ENCODE data around the gene DGKE.

Gene DGKE

DNA sequence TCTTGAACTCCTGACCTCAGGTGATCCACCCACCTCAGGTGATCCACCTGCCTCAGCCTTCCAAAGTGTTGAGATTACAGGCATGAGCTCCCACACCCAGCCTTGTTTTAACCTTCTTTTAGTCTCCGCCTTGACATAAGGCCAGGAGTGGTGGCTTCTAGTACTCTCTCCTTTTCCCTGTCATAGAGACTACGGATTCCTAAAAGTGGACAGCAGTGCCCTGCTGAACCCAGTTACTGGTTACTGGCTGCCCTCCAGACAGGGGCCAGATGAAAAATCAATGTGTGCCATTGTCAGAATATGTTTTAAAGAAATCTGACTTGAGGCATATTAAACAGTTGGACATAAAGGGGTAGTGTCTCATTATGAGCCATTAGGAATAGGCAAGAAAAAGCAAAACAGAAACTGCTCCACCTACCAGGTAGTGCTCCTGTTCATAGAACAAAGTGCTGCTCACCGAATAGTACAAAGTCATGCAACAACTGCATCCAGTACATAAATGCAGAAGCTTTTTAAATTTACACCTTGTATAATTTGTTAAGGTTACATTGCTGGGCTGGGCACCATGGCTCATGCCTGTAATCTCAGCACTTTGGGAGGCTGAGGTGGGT is 47.8 kb downstream of the DGKE start:
- TF ChIP-seq, protein P1, sequence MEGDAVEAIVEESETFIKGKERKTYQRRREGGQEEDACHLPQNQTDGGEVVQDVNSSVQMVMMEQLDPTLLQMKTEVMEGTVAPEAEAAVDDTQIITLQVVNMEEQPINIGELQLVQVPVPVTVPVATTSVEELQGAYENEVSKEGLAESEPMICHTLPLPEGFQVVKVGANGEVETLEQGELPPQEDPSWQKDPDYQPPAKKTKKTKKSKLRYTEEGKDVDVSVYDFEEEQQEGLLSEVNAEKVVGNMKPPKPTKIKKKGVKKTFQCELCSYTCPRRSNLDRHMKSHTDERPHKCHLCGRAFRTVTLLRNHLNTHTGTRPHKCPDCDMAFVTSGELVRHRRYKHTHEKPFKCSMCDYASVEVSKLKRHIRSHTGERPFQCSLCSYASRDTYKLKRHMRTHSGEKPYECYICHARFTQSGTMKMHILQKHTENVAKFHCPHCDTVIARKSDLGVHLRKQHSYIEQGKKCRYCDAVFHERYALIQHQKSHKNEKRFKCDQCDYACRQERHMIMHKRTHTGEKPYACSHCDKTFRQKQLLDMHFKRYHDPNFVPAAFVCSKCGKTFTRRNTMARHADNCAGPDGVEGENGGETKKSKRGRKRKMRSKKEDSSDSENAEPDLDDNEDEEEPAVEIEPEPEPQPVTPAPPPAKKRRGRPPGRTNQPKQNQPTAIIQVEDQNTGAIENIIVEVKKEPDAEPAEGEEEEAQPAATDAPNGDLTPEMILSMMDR (IDR thresholded peaks at IDR 0.05; ENCODE audit: low read depth, low read length) = no peak
- TF ChIP-seq EZH2phosphoT487 (IDR thresholded peaks at IDR 0.05; ENCODE audit: low read depth) = no peak
- no peak overlapping the region for H3K4me3 ChIP-seq (ENCODE audit: low read length)

DNA sequence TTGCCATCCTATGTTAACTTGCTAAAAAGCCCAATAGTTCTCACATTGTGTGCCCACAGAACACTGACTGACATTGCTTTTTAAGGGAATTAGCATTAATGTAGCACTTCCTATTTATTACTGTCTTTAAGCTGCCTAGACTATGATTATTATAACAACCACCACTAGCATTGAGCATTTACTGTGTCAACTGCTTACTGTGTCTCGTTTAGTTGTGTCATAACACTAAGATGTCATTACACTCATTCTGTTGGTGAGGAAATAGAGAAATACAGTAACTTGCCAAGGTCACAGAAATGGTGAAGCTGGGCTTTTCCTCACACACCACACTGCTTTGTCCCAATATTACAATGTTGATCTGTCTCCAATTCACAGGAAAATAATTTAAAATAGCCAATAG is 49.7 kb downstream of the DGKE start:
- Histone ChIP-seq H3K36me3 (replicated peaks; ENCODE audit: low read depth, low read length) (peaks cover 21% of the 10 kb centered on the region), H3K27ac (ENCODE audit: low read length) (no peak overlapping the region), H4K20me1 (ENCODE audit: insufficient read depth, low read length) (no peaks in the 10 kb centered on the region), H3K4me1 (ENCODE audit: low read length) (peaks cover 8% of the 10 kb centered on the region), H3K79me2 (ENCODE audit: low read length) (no peaks in the 10 kb centered on the region), H2AFZ (ENCODE audit: low read depth, low read length) (no peak overlapping the region), H3K4me2 (ENCODE audit: low read length) (no peak overlapping the region), H3K27me3 (ENCODE audit: low read depth, low read length) (no peaks in the 10 kb centered on the region), H3K9ac (ENCODE audit: low read length) (no peak overlapping the region), H3K4me3 (ENCODE audit: low read length) (no peak overlapping the region), H3K9me3 (ENCODE audit: insufficient read depth, low read length) (peaks cover 9% of the 10 kb centered on the region; the same call in 1 of the 2 replicates)
- TF ChIP-seq EZH2phosphoT487 (IDR thresholded peaks at IDR 0.05; ENCODE audit: low read depth) = no peak
- TF ChIP-seq, protein P1 (IDR thresholded peaks at IDR 0.05; ENCODE audit: low read depth, low read length) = no peak

More for the DNA sequence above, 47.8 kb downstream of the DGKE start:
- H3K36me3 ChIP-seq (replicated peaks; ENCODE audit: low read depth, low read length) = peaks cover 3% of the 10 kb centered on the region
- no peaks in the 10 kb centered on the region for H4K20me1 ChIP-seq (ENCODE audit: insufficient read depth, low read length)
- peaks cover 8% of the 10 kb centered on the region for H3K4me1 ChIP-seq (ENCODE audit: low read length)
- H3K4me2 ChIP-seq (ENCODE audit: low read length) = no peak overlapping the region
- peaks cover 4% of the 10 kb centered on the region; the same call in 1 of the 2 replicates for H3K27me3 ChIP-seq (ENCODE audit: low read depth, low read length)
- H3K27ac ChIP-seq (ENCODE audit: low read length) = no peak overlapping the region
- no peak overlapping the region for H3K9ac ChIP-seq (ENCODE audit: low read length)
- H3K9me3 ChIP-seq (ENCODE audit: insufficient read depth, low read length) = no peaks in the 10 kb centered on the region
- no peak overlapping the region for H2AFZ ChIP-seq (ENCODE audit: low read depth, low read length)
- H3K79me2 ChIP-seq (ENCODE audit: low read length) = no peaks in the 10 kb centered on the region

DNA sequence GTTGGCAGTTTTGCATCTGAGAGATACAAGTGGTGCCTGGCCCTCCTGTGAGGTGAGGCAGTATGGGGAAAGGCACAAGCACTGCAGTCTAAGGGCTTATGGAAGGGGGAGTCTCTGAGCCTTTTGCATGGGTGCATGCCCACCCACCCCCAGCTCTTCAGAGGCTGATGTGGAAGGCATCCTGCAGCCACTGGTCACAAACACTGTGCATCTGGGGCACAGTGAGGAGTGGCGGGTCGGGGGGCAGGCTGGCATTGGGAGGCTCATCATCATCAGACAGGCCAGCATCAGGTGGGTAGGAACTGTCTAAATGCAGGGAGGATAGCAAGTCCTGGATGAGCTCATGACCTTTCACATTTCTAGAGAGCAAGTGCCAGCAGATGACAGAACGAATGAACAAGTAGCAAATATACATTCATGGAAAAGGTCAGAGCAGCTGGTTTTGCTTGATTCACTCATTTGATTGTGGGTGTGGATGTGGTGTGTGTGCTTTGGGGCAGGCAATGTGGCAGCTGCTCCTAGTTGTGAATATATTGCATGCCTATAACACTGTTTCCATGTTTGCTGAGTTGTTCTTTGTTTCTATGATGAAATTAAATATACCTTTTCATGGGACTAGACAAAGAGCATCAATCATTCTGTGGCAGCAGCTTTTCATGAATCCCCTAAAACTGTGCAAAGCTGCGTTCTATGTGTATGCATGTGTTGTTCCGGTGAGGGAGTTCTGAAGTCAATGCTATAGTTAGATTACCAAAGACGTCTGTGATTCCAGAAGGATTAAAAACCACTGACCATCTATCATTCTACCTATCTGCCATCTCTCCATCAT is 50.7 kb downstream of the DGKE start:
- Histone ChIP-seq H3K27me3 (ENCODE audit: low read depth, low read length) (no peaks in the 10 kb centered on the region), H3K79me2 (ENCODE audit: low read length) (no peaks in the 10 kb centered on the region), H3K9ac (ENCODE audit: low read length) (no peak overlapping the region), H3K4me3 (ENCODE audit: low read length) (no peak overlapping the region), H3K27ac (ENCODE audit: low read length) (no peak overlapping the region), H3K36me3 (replicated peaks; ENCODE audit: low read depth, low read length) (peaks cover 32% of the 10 kb centered on the region), H3K4me1 (ENCODE audit: low read length) (peaks cover 8% of the 10 kb centered on the region), H4K20me1 (ENCODE audit: insufficient read depth, low read length) (no peaks in the 10 kb centered on the region), H3K9me3 (ENCODE audit: insufficient read depth, low read length) (peaks cover 11% of the 10 kb centered on the region; the same call in 1 of the 2 replicates), H2AFZ (ENCODE audit: low read depth, low read length) (no peak overlapping the region), H3K4me2 (ENCODE audit: low read length) (no peak overlapping the region)
- TF ChIP-seq, protein P1 (IDR thresholded peaks at IDR 0.05; ENCODE audit: low read depth, low read length) = no peak
- no peak for TF ChIP-seq EZH2phosphoT487 (IDR thresholded peaks at IDR 0.05; ENCODE audit: low read depth)

DNA sequence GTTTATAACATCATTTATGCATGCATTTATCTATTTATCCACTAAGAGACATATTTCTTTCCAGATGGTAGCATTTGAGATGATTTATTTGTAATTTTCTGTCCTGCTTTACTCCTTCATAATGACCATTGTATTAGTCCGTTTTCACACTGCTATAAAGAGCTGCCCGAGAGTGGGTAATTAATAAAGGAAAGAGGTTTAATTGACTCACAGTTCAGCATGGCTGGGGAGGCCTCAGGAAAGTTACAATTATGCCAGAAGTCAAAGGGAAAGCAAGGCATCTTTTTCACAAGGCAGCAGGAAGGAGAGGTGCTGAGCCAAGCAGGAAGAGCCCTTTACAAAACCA is 51.3 kb downstream of the DGKE start:
- no peak overlapping the region for H3K9ac ChIP-seq (ENCODE audit: low read length)
- H3K27ac ChIP-seq (ENCODE audit: low read length) = no peak overlapping the region

More for the DNA sequence above, 51.3 kb downstream of the DGKE start:
- peaks cover 4% of the 10 kb centered on the region for H3K4me1 ChIP-seq (ENCODE audit: low read length)
- no peak overlapping the region for H3K4me2 ChIP-seq (ENCODE audit: low read length)
- H3K79me2 ChIP-seq (ENCODE audit: low read length) = no peaks in the 10 kb centered on the region
- H3K27me3 ChIP-seq (ENCODE audit: low read depth, low read length) = no peaks in the 10 kb centered on the region
- H3K9me3 ChIP-seq (ENCODE audit: insufficient read depth, low read length) = peaks cover 11% of the 10 kb centered on the region; the same call in 1 of the 2 replicates
- no peak overlapping the region for H2AFZ ChIP-seq (ENCODE audit: low read depth, low read length)
- no peak for TF ChIP-seq EZH2phosphoT487 (IDR thresholded peaks at IDR 0.05; ENCODE audit: low read depth)
- TF ChIP-seq, protein P1 (IDR thresholded peaks at IDR 0.05; ENCODE audit: low read depth, low read length) = no peak
- no peaks in the 10 kb centered on the region for H4K20me1 ChIP-seq (ENCODE audit: insufficient read depth, low read length)
- H3K36me3 ChIP-seq (replicated peaks; ENCODE audit: low read depth, low read length) = peaks cover 38% of the 10 kb centered on the region
- H3K4me3 ChIP-seq (ENCODE audit: low read length) = no peak overlapping the region
